SK-N-SH (cell line): ENCODE measurements around the gene PDE4D. TPM values are rescaled to one million over a fixed set of nuclear protein-coding genes. Genes with fewer than 3 reads are reported as not detected.

Experiments
- CTCF ChIA-PET: fragments of 300-600, 350-600 bp; formaldehyde crosslinking; extraction: SDS; loops from one replicate; lab custom pipeline; 2021; lab: Yijun Ruan, JAX
- POLR2A ChIA-PET: fragments of 350-600 bp; sonication (Branson Sonifier 250); formaldehyde crosslinking; extraction: SDS; loops from one replicate; lab custom pipeline; 2020; ENCODE audit warnings: antibody characterized with exemption, inconsistent platforms; lab: Yijun Ruan, JAX
- DNase-seq: peaks from one replicate; pipeline ENCODE4 v3.0.0; 2012
- H2AFZ ChIP-seq: fragments of 200-600 bp; sonication (generic); 2 replicates; pipeline ENCODE4 v1.8.1; 2016; ENCODE audit warnings: antibody characterized with exemption, mild to moderate bottlenecking, low read depth
- H3F3A ChIP-seq: fragments of 200-600 bp; sonication (generic); replicated peaks from 2 replicates; pipeline ENCODE3; 2016; ENCODE audit warnings: antibody characterized with exemption, mild to moderate bottlenecking; ENCODE audit not compliant: insufficient read depth
- H3K27ac ChIP-seq, 2 experiments: fragments of 200-500 bp in 1 of 2; fragments of 200-600 bp in 1 of 2; sonication (Bioruptor generic) in 1 of 2; sonication (generic), shearing (Covaris generic) in 1 of 2; 2 replicates each; pipeline versions ENCODE4 v1.5.1 to v1.6.1; 2014 to 2016; ENCODE audit warnings: low read depth in 2 of 2, inconsistent platforms in 1 of 2, low read length in 1 of 2, mild to moderate bottlenecking in 1 of 2, mixed read lengths in 1 of 2
- H3K27me3 ChIP-seq: fragments of 200-600 bp; sonication (generic), shearing (Covaris generic); 2 replicates; pipeline ENCODE4 v1.6.1; 2016; ENCODE audit warnings: mixed run types; ENCODE audit not compliant: insufficient read depth
- H3K36me3 ChIP-seq, 2 experiments: fragments of 200-500 bp in 1 of 2; fragments of 200-600 bp in 1 of 2; sonication (Bioruptor generic) in 1 of 2; sonication (generic) in 1 of 2; replicated peaks in 1 of 2; 2 replicates each; pipeline versions ENCODE3 to v1.5.1; 2014 to 2016; ENCODE audit warnings: low read length in 1 of 2, mild to moderate bottlenecking in 1 of 2; ENCODE audit not compliant: insufficient read depth in 2 of 2, control insufficient read depth in 1 of 2
- H3K4me1 ChIP-seq, 2 experiments: fragments of 200-500 bp in 1 of 2; fragments of 200-600 bp in 1 of 2; sonication (Bioruptor generic) in 1 of 2; sonication (generic), shearing (Covaris generic) in 1 of 2; 2 replicates each; pipeline versions ENCODE4 v1.5.1 to v1.6.1; 2014 to 2016; ENCODE audit warnings: low read depth in 1 of 2, low read length in 1 of 2, mixed run types in 1 of 2; ENCODE audit not compliant: insufficient read depth in 2 of 2, control insufficient read depth in 1 of 2
- H3K4me2 ChIP-seq: fragments of 200-600 bp; sonication (generic), shearing (Covaris generic); 2 replicates; pipeline ENCODE4 v1.6.1; 2017; ENCODE audit warnings: mixed run types
- H3K4me3 ChIP-seq, 2 experiments: fragments of 200-500 bp in 1 of 2; fragments of 200-600 bp in 1 of 2; sonication (Bioruptor generic) in 1 of 2; sonication (generic), shearing (Covaris generic) in 1 of 2; 2 replicates each; pipeline versions ENCODE4 v1.5.1 to v1.8.1; 2014 to 2016; ENCODE audit warnings: low read depth in 2 of 2, inconsistent platforms in 1 of 2, low read length in 1 of 2, mild to moderate bottlenecking in 1 of 2, mixed read lengths in 1 of 2, moderate library complexity in 1 of 2
- H3K79me2 ChIP-seq: fragments of 200-600 bp; sonication (generic); 2 replicates; pipeline ENCODE4 v1.8.1; 2017; ENCODE audit warnings: mild to moderate bottlenecking; ENCODE audit not compliant: insufficient read depth
- H3K9ac ChIP-seq: fragments of 200-600 bp; sonication (generic); 2 replicates; pipeline ENCODE4 v1.6.1; 2017; ENCODE audit warnings: mixed run types
- H3K9me2 ChIP-seq: fragments of 200-600 bp; sonication (generic); 2 replicates; pipeline ENCODE4 v1.6.1; 2017; ENCODE audit warnings: mixed run types
- H3K9me3 ChIP-seq: fragments of 200-600 bp; sonication (generic); 2 replicates; pipeline ENCODE4 v1.6.1; 2017; ENCODE audit warnings: mixed run types, mild to moderate bottlenecking, moderate library complexity
- H4K20me1 ChIP-seq: fragments of 200-600 bp; sonication (generic); 2 replicates; pipeline ENCODE4 v1.6.1; 2017; ENCODE audit warnings: mild to moderate bottlenecking, mixed run types; ENCODE audit not compliant: insufficient read depth
- ELF1 ChIP-seq: IDR thresholded peaks from 2 replicates; pipeline ENCODE4 v1.4.0; 2012
- FOSL2 ChIP-seq: IDR thresholded peaks from 2 replicates; pipeline ENCODE4 v1.4.0; 2012; ENCODE audit warnings: low read depth, mild to moderate bottlenecking, moderate library complexity, borderline replicate concordance
- FOXJ3 ChIP-seq: sonication (generic); formaldehyde crosslinking; IDR thresholded peaks from 2 replicates; pipeline ENCODE4 v1.5.1; 2020; ENCODE audit warnings: mild to moderate bottlenecking, missing genetic modification reagents
- FOXM1 ChIP-seq: IDR thresholded peaks from 2 replicates; pipeline ENCODE4 v1.4.0; 2012; ENCODE audit warnings: low read depth, mild to moderate bottlenecking
- JUND ChIP-seq: IDR thresholded peaks from 2 replicates; pipeline ENCODE4 v1.4.0; 2012
- MAX ChIP-seq: IDR thresholded peaks from 2 replicates; pipeline ENCODE4 v1.4.0; 2012; ENCODE audit warnings: low read depth
- MEF2A ChIP-seq: IDR thresholded peaks from 2 replicates; pipeline ENCODE4 v1.4.0; 2012; ENCODE audit warnings: low read depth, borderline replicate concordance
- NRF1 ChIP-seq: IDR thresholded peaks from 2 replicates; pipeline ENCODE4 v1.6.1; 2012; ENCODE audit warnings: low read depth, mild to moderate bottlenecking, low read length
- RCOR1 ChIP-seq: fragments of 150-350 bp; IDR thresholded peaks from 2 replicates; pipeline ENCODE4 v1.6.1; 2017; ENCODE audit warnings: antibody characterized with exemption, low read length
- TAF1 ChIP-seq: IDR thresholded peaks from 2 replicates; pipeline ENCODE4 v1.6.1; 2012; ENCODE audit warnings: low read depth, mild to moderate bottlenecking, low read length, moderate library complexity, borderline replicate concordance
- TCF12 ChIP-seq: IDR thresholded peaks from 2 replicates; pipeline ENCODE4 v1.4.0; 2012
- TEAD4 ChIP-seq: IDR thresholded peaks from 2 replicates; pipeline ENCODE4 v1.4.0; 2012; ENCODE audit warnings: mild to moderate bottlenecking, borderline replicate concordance; ENCODE audit not compliant: insufficient read depth
- USF1 ChIP-seq: IDR thresholded peaks from 2 replicates; pipeline ENCODE4 v1.4.0; 2012; ENCODE audit warnings: low read depth, borderline replicate concordance
- YY1 ChIP-seq: IDR thresholded peaks from 2 replicates; pipeline ENCODE4 v1.4.0; 2012; ENCODE audit warnings: low read depth, mild to moderate bottlenecking
- WGBS: methylation state at CpG from one replicate; pipeline ENCODE4 v1.1.6; 2017; ENCODE audit warnings: low lambda C conversion rate; 5-methylcytosine and 5-hydroxymethylcytosine counted together
- polyA plus RNA-seq, 3 experiments: library from polyadenylated mRNA; depleted of rRNA; stranded (reverse); fragments of >200 nt; gene quantifications; 2 replicates each; pipeline ENCODE4 v1.2.3, GENCODE V29; 2012

Gene PDE4D
- polyA plus RNA-seq, 1 of the 3 experiments (the other 2 are of a cell fraction), result 2.4 TPM

- Histone ChIP-seq H3K4me3 (no peak overlapping the region), H3K27ac (no peak overlapping the region), H3K36me3 (no peaks in the 10 kb centered on the region), H3K27me3 (no peaks in the 10 kb centered on the region), H2AFZ (peak overlapping the region; percentile 3; the same call in 1 of the 2 replicates), H3K4me1 (peaks cover 17 to 36% of the 10 kb centered on the region in 2 experiments), H3K9ac (no peak overlapping the region), H3K79me2 (peaks cover 11% of the 10 kb centered on the region; the same call in 1 of the 2 replicates), H3K4me2 (no peak overlapping the region), H3F3A (peaks cover 25% of the 10 kb centered on the region), H3K9me3 (no peaks in the 10 kb centered on the region), H3K9me2 (no peaks in the 10 kb centered on the region), H4K20me1 (no peaks in the 10 kb centered on the region)
- WGBS, result 83% methylated on average over 2 of the region's 2 CpGs
- TF ChIP-seq FOXM1 (no peak), ELF1 (no peak), MEF2A (no peak), TEAD4 (no peak), FOSL2 (no peak), TAF1 (no peak), RCOR1 (no peak), YY1 (no peak), NRF1 (no peak), MAX (no peak), FOXJ3 (CRISPR knock-in tag) (no peak), TCF12 (no peak), JUND (no peak)
- CTCF ChIA-PET, result interaction anchor here (0.9 to 1.3 kb wide), 3 partner anchors 84 to 155 kb away, joined by 3 to 4 read pairs (median 3); no protein-coding TSS in a partner anchor
- DNase-seq, result no peak
- POLR2A ChIA-PET, result no interaction called here
These were observed 852.7 kb downstream of the PDE4D start for GRCh38 chr5:59040804-59041201.

GRCh38 chr5:59040024-59040803, 853.3 kb downstream of the PDE4D start:
- Histone ChIP-seq H3K4me2 (peak overlapping the region; percentile 91), H3K27ac (no peak overlapping the region), H3K9me3 (no peaks in the 10 kb centered on the region), H4K20me1 (no peaks in the 10 kb centered on the region), H3K79me2 (peaks cover 11% of the 10 kb centered on the region; the same call in 1 of the 2 replicates), H3K36me3 (no peaks in the 10 kb centered on the region), H3K9ac (peak overlapping the region; percentile 69; the same call in 1 of the 2 replicates), H2AFZ (peak overlapping the region; percentile 93), H3K4me3 (peak overlapping the region; percentile 74 to 76), H3K9me2 (no peaks in the 10 kb centered on the region), H3K4me1 (peaks cover 19 to 42% of the 10 kb centered on the region in 2 experiments), H3K27me3 (no peaks in the 10 kb centered on the region), H3F3A (peaks cover 29% of the 10 kb centered on the region)
- DNase-seq, result no peak
- POLR2A ChIA-PET, result interaction anchor here (1.8 kb wide), 1 partner anchor 88 kb away, joined by 14 read pairs; no protein-coding TSS in a partner anchor
- no peak for TF ChIP-seq USF1
- TF ChIP-seq NRF1, result 0 out of 2 replicates have a peak, but pooled peaks have one; percentile 0
- 70% methylated on average over 13 of the region's 13 CpGs for WGBS
- CTCF ChIA-PET, result interaction anchor here (0.7 to 1.8 kb wide), 5 partner anchors 87 to 155 kb away, joined by 3 to 6 read pairs (median 4); no protein-coding TSS in a partner anchor
